ENCODE results near the gene PDE10A.
A peak's percentile ranks its signal among the peaks of the same experiment; 100 is the strongest.

PDE10A gene

GRCh38 chr6:165662749-165663376 lies at the start of gene PDE10A:
Gene PDE10A, minus strand, starts transcription at chr6:165663241. Its CDS starts 430 bp downstream, at chr6:165662811.
- H3K4me3 ChIP-seq (ENCODE audit: low read length), result no peak within 1 kb of the TSS
- no peak for TF ChIP-seq CTCF (IDR thresholded peaks at IDR 0.05; ENCODE audit: insufficient read depth, low read depth, low read length, missing control alignments)
- DNase-seq (ENCODE audit: low read depth), result peak; percentile 12

- no peak for DNase-seq (ENCODE audit: low read depth)
- TF ChIP-seq CTCF (IDR thresholded peaks at IDR 0.05; ENCODE audit: insufficient read depth, low read depth, low read length, missing control alignments), result no peak
- no peak overlapping the region for H3K4me3 ChIP-seq (ENCODE audit: low read length)
Observed at GRCh38 chr6:165708985-165709576, 46.0 kb upstream of the PDE10A start.

- no peak overlapping the region for H3K4me3 ChIP-seq (ENCODE audit: low read length)
- DNase-seq (ENCODE audit: low read depth), result no peak
- no peak for TF ChIP-seq CTCF (IDR thresholded peaks at IDR 0.05; ENCODE audit: insufficient read depth, low read depth, low read length, missing control alignments)
Observed at GRCh38 chr6:165707067-165707853, 44.2 kb upstream of the PDE10A start.

GRCh38 chr6:165705941-165706340 lies 42.9 kb upstream of the PDE10A start:
- no peak overlapping the region for H3K4me3 ChIP-seq (ENCODE audit: low read length)
- DNase-seq (ENCODE audit: low read depth), result no peak
- TF ChIP-seq CTCF (IDR thresholded peaks at IDR 0.05; ENCODE audit: insufficient read depth, low read depth, low read length, missing control alignments), result no peak

- DNase-seq (ENCODE audit: low read depth), result peak; percentile 10
- TF ChIP-seq CTCF (IDR thresholded peaks at IDR 0.05; ENCODE audit: insufficient read depth, low read depth, low read length, missing control alignments), result no peak
- H3K4me3 ChIP-seq (ENCODE audit: low read length), result no peak overlapping the region
Observed at GRCh38 chr6:165704045-165704748, 41.2 kb upstream of the PDE10A start.

- TF ChIP-seq CTCF (IDR thresholded peaks at IDR 0.05; ENCODE audit: insufficient read depth, low read depth, low read length, missing control alignments), result no peak
- DNase-seq (ENCODE audit: low read depth), result no peak
Observed at GRCh38 chr6:165702669-165703068, 39.6 kb upstream of the PDE10A start.

More at GRCh38 chr6:165702669-165703068, 39.6 kb upstream of the PDE10A start:
- H3K4me3 ChIP-seq (ENCODE audit: low read length), result no peak overlapping the region

Measured in epithelial cell of esophagus (primary cell).